Thyroid gland (tissue), 4 donors: ENCODE measurements around the gene GRK6. TPM values are rescaled to one million over a fixed set of nuclear protein-coding genes. Genes with fewer than 3 reads are reported as not detected.

Source experiments
- DNase-seq, 2 donors: peaks; one replicate each; pipeline ENCODE4 v3.0.0-alpha.2; 2019
- H3K27ac ChIP-seq, 3 donors: fragments of 200-600 bp; sonication (generic); 1 replicate in 2 of 3; 2 replicates in 1 of 3; pipeline ENCODE4 v1.5.1; 2016 to 2019; ENCODE audit warnings: mild to moderate bottlenecking in 1 of 3, moderate library complexity in 1 of 3
- H3K27me3 ChIP-seq: fragments of 200-600 bp; sonication (generic); one replicate; pipeline ENCODE4 v1.5.1; 2019
- H3K36me3 ChIP-seq, 2 donors: fragments of 200-600 bp; sonication (generic); one replicate each; pipeline ENCODE4 v1.5.1; 2016 to 2019
- H3K4me1 ChIP-seq, 2 donors: fragments of 200-600 bp; sonication (generic); one replicate each; pipeline ENCODE4 v1.5.1; 2017 to 2019
- H3K4me3 ChIP-seq, 3 donors: fragments of 200-600 bp; sonication (generic); replicated peaks in 1 of 3; 1 replicate in 2 of 3; 2 replicates in 1 of 3; pipeline ENCODE4 v1.5.1; 2016; ENCODE audit warnings: mild to moderate bottlenecking in 1 of 3
- H3K9me3 ChIP-seq: fragments of 200-600 bp; sonication (generic); one replicate; pipeline ENCODE4 v1.5.1; 2017
- CTCF ChIP-seq, 6 experiments: fragments of 200-600 bp in 3 of 6; fragments of 450-650 bp in 3 of 6; sonication (generic) in 3 of 6; IDR thresholded peaks; one replicate each; pipeline ENCODE4 v1.5.1; 2016 to 2019; ENCODE audit warnings: antibody characterized with exemption in 6 of 6, mild to moderate bottlenecking in 2 of 6, inconsistent platforms in 1 of 6, moderate library complexity in 1 of 6
- POLR2A ChIP-seq, 2 donors: fragments of 450-650 bp; IDR thresholded peaks; one replicate each; pipeline ENCODE4 v1.6.1; 2017; ENCODE audit warnings: antibody characterized with exemption in 2 of 2, mild to moderate bottlenecking in 2 of 2, moderate library complexity in 1 of 2
- WGBS, 2 donors: methylation state at CpG; one replicate each; pipeline ENCODE4 v1.1.5; 2017; 5-methylcytosine and 5-hydroxymethylcytosine counted together
- intact Hi-C: fragments of 100-400 bp; cut with DNase I; formaldehyde crosslinking; loops from one replicate; pipeline ENCODE4 v1.15.1; 2023
- total RNA-seq, 4 donors: library from RNA; depleted of rRNA; stranded (reverse); fragments of >200 nt; gene quantifications; one replicate each; pipeline ENCODE4 v1.2.3, GENCODE V29; 2016

Gene GRK6
- total RNA-seq, 4 donors from 2014 or later: 14.0 to 27.8 (median 18.8) TPM

GRCh38 chr5:177462021-177462670 is 35.7 kb downstream of the GRK6 start:
- peaks cover 32 to 33% of the 10 kb centered on the region in 2 donors for H3K36me3 ChIP-seq

DNA sequence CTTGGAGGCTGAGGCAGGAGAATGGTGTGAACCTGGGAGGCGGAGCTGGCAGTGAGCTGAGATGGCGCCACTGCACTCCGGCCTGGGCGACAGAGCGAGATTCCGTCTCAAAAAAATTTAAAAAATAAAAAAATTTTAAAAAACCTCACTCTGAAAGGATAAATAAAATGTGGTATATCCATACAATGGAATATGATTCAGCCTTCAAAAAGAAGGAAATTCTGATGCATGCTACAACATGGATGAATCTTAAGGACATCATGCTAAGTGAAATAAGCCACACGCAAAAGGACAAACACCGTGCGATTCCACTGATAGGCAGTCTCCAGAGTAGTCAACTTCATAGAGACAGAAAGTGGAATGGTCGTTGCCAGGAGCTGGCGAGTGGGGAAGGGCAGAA is 38.6 kb downstream of the GRK6 start:
- DNase-seq: no peak
- no peak overlapping the region for H3K4me3 ChIP-seq
- H3K27me3 ChIP-seq: no peaks in the 10 kb centered on the region
- 89 to 94% methylated on average over 11 of the region's 11 CpGs for WGBS, 2 donors
- peaks cover 0 to 5% of the 10 kb centered on the region in 2 donors for H3K4me1 ChIP-seq
- H3K9me3 ChIP-seq: no peaks in the 10 kb centered on the region
- intact Hi-C loops: no loop called here
- TF ChIP-seq POLR2A (IDR thresholded peaks at IDR 0.05): no peak
- TF ChIP-seq CTCF (IDR thresholded peaks at IDR 0.05): no peak
- peaks cover 21 to 29% of the 10 kb centered on the region in 2 donors for H3K36me3 ChIP-seq
- H3K27ac ChIP-seq: no peak overlapping the region

More at GRCh38 chr5:177462021-177462670, 35.7 kb downstream of the GRK6 start:
- no peak overlapping the region for H3K4me3 ChIP-seq
- TF ChIP-seq CTCF (IDR thresholded peaks at IDR 0.05): no peak
- no peak for TF ChIP-seq POLR2A (IDR thresholded peaks at IDR 0.05)
- peak overlapping the region in 2 of 3 donors; percentile 46 to 52 for H3K27ac ChIP-seq
- peaks cover 0 to 2% of the 10 kb centered on the region in 2 donors for H3K4me1 ChIP-seq
- 84 to 88% methylated on average over 21 to 27 of the region's 27 CpGs for WGBS, 2 donors
- H3K9me3 ChIP-seq: no peaks in the 10 kb centered on the region
- DNase-seq: peak in 1 of 2 donors; percentile 27
- no peaks in the 10 kb centered on the region for H3K27me3 ChIP-seq
- intact Hi-C loops: no loop called here

DNA sequence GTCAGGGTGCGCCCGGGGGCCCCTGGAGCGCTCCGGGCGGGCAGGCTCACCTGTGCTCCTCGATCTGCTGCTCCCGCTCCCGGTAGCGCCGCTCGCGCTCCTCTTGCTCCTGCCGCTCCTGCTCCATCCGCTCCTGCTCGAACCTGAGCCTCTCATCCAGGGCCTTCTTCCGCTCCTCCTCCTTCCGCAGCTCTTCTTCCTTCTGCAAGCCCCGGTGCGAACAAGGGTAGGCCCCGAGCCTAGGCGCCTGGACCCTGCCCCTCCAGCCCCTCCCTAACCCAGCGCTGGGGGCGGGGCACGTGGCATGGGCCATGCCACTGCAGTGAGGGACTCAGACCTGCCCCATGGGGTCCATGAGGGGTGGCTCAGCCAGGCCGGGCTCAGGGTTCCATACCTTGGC is 40.4 kb downstream of the GRK6 start:
- Histone ChIP-seq H3K4me3 (no peak overlapping the region), H3K27ac (no peak overlapping the region), H3K4me1 (peaks cover 4 to 18% of the 10 kb centered on the region in 2 donors), H3K27me3 (no peaks in the 10 kb centered on the region), H3K9me3 (no peaks in the 10 kb centered on the region), H3K36me3 (peaks cover 21 to 29% of the 10 kb centered on the region in 2 donors)
- WGBS, 2 donors: 97% methylated on average over 25 of the region's 25 CpGs
- intact Hi-C loops: no loop called here
- no peak for TF ChIP-seq CTCF (IDR thresholded peaks at IDR 0.05)
- DNase-seq: no peak

DNA sequence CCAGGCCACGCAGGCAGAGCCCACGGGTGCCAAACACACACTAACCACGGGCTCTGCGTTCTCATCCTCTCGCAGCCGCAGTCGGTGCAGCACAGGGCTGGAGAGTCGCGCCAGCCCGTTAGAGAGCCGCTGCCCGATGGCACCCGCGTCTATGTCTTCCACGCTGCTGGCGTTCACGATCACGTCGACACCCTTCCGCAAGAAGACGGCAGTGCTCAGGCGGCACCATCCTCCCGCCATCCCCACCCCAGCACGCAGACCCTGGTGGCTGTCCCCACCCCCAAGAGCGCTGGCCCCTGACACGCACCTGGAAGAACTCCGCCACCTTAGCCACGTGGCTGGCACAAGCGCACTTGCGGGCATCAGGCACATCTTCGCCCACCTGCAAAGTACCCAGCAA is 41.0 kb downstream of the GRK6 start:
- TF ChIP-seq CTCF (IDR thresholded peaks at IDR 0.05): no peak
- no peak for TF ChIP-seq POLR2A (IDR thresholded peaks at IDR 0.05)
- Histone ChIP-seq H3K9me3 (no peaks in the 10 kb centered on the region), H3K4me3 (no peak overlapping the region), H3K27ac (no peak overlapping the region), H3K4me1 (peaks cover 10 to 23% of the 10 kb centered on the region in 2 donors), H3K36me3 (peaks cover 21 to 29% of the 10 kb centered on the region in 2 donors), H3K27me3 (no peaks in the 10 kb centered on the region)
- 96% methylated on average over 27 to 31 of the region's 31 CpGs for WGBS, 2 donors
- no peak for DNase-seq
- intact Hi-C loops: no loop called here

GRCh38 chr5:177468329-177468684 is 41.8 kb downstream of the GRK6 start:
- H3K27me3 ChIP-seq: no peaks in the 10 kb centered on the region
- DNase-seq: no peak
- intact Hi-C loops: no loop called here
- H3K4me1 ChIP-seq: peaks cover 12 to 25% of the 10 kb centered on the region in 2 donors
- H3K9me3 ChIP-seq: no peaks in the 10 kb centered on the region
- H3K36me3 ChIP-seq: peaks cover 21 to 29% of the 10 kb centered on the region in 2 donors
- H3K4me3 ChIP-seq: no peak overlapping the region
- TF ChIP-seq CTCF (IDR thresholded peaks at IDR 0.05): no peak
- no peak for TF ChIP-seq POLR2A (IDR thresholded peaks at IDR 0.05)
- 100% methylated on average over 2 of the region's 2 CpGs for WGBS, 2 donors
- H3K27ac ChIP-seq: no peak overlapping the region
